Neural progenitor cell (in vitro differentiated cells): ENCODE measurements around the gene GATC.

ENCODE experiments used
- EZH2phosphoT487 ChIP-seq: fragments of 200-600 bp; sonication (generic); IDR thresholded peaks from 2 replicates; pipeline ENCODE4 v1.6.1; 2017; ENCODE audit warnings: antibody characterized with exemption
- TF ChIP-seq, protein P1 (sequence below): fragments of 200-600 bp; sonication (generic); IDR thresholded peaks from 2 replicates; pipeline ENCODE4 v1.5.1; 2017; ENCODE audit warnings: antibody characterized with exemption, mild to moderate bottlenecking

DNA sequence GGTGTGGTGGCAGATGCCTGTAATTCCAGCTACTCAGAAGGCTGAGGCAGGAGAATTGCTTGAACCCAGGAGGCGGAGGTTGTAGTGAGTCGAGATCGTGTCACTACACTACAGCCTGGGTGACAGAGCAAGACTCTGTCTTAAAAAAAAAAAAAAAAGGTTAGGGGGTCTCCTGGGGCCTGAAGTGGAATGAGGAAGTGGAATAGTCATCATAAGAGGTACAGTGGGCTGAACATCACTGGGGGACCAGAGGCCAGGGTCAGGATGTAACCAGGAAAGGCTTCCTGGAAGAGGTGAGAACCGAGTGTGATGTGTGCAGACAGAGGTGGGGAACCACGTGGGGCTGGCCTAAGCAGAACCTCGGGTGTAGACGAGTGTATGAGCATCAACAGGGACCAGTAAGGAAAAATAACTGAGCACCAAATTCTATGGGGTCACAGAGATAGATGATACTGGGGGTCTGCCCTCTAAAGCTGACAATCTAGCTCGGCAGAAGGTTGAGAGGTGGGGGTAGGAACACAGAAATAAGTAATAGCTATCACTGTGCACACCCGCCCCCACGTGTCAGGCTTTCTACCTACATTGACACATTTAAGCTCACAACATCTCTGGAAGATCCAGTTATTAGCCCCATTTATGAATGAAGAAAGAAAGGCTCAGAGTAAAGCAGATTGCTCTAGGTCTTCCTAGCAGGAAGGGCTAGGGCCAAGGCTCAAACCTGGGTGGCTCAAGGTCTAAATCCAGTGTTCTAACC, 13.3 kb upstream of the GATC start:
- TF ChIP-seq, protein P1, sequence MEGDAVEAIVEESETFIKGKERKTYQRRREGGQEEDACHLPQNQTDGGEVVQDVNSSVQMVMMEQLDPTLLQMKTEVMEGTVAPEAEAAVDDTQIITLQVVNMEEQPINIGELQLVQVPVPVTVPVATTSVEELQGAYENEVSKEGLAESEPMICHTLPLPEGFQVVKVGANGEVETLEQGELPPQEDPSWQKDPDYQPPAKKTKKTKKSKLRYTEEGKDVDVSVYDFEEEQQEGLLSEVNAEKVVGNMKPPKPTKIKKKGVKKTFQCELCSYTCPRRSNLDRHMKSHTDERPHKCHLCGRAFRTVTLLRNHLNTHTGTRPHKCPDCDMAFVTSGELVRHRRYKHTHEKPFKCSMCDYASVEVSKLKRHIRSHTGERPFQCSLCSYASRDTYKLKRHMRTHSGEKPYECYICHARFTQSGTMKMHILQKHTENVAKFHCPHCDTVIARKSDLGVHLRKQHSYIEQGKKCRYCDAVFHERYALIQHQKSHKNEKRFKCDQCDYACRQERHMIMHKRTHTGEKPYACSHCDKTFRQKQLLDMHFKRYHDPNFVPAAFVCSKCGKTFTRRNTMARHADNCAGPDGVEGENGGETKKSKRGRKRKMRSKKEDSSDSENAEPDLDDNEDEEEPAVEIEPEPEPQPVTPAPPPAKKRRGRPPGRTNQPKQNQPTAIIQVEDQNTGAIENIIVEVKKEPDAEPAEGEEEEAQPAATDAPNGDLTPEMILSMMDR: no peak
- no peak for TF ChIP-seq EZH2phosphoT487
